Activated T-cell treated with anti-CD3 and anti-CD28 coated beads, Interleukin-2, amount 50 U/mL, for 1 hour (primary cell): ENCODE data around the gene POLR2F.

Source experiments
- DNase-seq: peaks from one replicate; pipeline ENCODE4 v3.0.0-alpha.2; 2020

Gene POLR2F

GRCh38 chr22:37982938-37983859 is 29.7 kb downstream of the POLR2F start:
- DNase-seq = no peak

- no peak for DNase-seq
Measured at GRCh38 chr22:37983860-37984791, 30.6 kb downstream of the POLR2F start, which contains the start of gene SOX10. Gene SOX10 (minus strand): TSS chr22:37984555. CDS start chr22:37983784, 771 bp downstream.

- DNase-seq = no peak
Measured at GRCh38 chr22:37985050-37985585, 31.6 kb downstream of the POLR2F start.

GRCh38 chr22:37985751-37986281 is 32.3 kb downstream of the POLR2F start:
- DNase-seq = no peak

- no peak for DNase-seq
Measured at GRCh38 chr22:37986371-37986770, 32.9 kb downstream of the POLR2F start.

GRCh38 chr22:37989146-37990045 is 35.9 kb downstream of the POLR2F start:
- DNase-seq = no peak

- no peak for DNase-seq
Measured at GRCh38 chr22:37990301-37990700, 36.8 kb downstream of the POLR2F start.

- DNase-seq = no peak
Measured at GRCh38 chr22:37990862-37991261, 37.4 kb downstream of the POLR2F start.

- DNase-seq = no peak
Measured at GRCh38 chr22:37991731-37992442, 38.4 kb downstream of the POLR2F start.

GRCh38 chr22:37994049-37994448 is 40.5 kb downstream of the POLR2F start:
- DNase-seq = no peak

- no peak for DNase-seq
Measured at GRCh38 chr22:37994982-37995381, 41.5 kb downstream of the POLR2F start.

- DNase-seq = no peak
Measured at GRCh38 chr22:37995460-37995859, 42.0 kb downstream of the POLR2F start.

GRCh38 chr22:37996079-37996478 is 42.6 kb downstream of the POLR2F start:
- DNase-seq = no peak

GRCh38 chr22:37996515-37997246 is 43.2 kb downstream of the POLR2F start:
- DNase-seq = no peak

GRCh38 chr22:37998543-37998942 is 45.0 kb downstream of the POLR2F start:
- DNase-seq = no peak

- DNase-seq = no peak
Measured at GRCh38 chr22:37999236-37999635, 45.7 kb downstream of the POLR2F start.

GRCh38 chr22:37999640-38000272 is 46.3 kb downstream of the POLR2F start:
- no peak for DNase-seq

GRCh38 chr22:38005943-38006342 is 52.4 kb downstream of the POLR2F start:
- DNase-seq = no peak

GRCh38 chr22:38006906-38007305 is 53.4 kb downstream of the POLR2F start:
- DNase-seq = no peak

- no peak for DNase-seq
Measured at GRCh38 chr22:38007330-38007902, 53.9 kb downstream of the POLR2F start.
